ENCODE measurements around the gene CERS6.

CERS6 gene

GRCh38 chr2:168814939-168815907 lies 359.2 kb downstream of the CERS6 start:
- no peak for DNase-seq

GRCh38 chr2:168816369-168816768 lies 360.3 kb downstream of the CERS6 start:
- no peak for DNase-seq

DNA sequence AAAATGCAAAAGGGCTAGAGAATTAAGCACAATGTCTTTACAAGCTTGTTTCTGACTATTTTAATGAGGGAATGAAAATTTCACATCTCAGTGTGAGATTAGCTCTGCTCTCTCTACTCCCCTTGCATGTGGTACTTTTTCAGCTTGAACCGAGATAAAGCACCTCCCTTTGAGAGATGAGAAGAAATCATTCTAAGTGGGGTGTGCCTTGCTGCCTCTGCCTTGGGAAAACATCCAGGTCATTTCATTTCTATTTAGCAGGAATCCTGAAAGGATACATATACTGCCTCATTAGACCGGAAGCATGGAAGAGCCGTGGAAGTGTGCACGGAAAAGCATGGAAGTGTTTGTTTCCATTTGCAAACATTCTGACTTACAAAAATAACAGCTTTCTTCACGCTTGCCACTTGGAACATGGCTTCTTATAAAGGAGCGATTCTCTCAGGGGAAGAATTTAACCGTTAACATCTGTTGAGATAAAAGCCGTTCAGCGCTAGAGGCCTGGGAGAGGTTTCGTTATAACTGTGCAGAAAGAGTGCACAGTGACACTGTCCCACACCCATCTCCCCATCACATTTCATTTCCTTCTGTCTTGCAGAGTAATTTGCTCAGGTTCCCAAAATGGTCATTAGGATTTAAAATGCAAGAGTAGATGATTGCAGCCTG lies 363.1 kb downstream of the CERS6 start:
- no peak for DNase-seq

GRCh38 chr2:168819829-168820489 lies 363.9 kb downstream of the CERS6 start:
- no peak for DNase-seq

DNA sequence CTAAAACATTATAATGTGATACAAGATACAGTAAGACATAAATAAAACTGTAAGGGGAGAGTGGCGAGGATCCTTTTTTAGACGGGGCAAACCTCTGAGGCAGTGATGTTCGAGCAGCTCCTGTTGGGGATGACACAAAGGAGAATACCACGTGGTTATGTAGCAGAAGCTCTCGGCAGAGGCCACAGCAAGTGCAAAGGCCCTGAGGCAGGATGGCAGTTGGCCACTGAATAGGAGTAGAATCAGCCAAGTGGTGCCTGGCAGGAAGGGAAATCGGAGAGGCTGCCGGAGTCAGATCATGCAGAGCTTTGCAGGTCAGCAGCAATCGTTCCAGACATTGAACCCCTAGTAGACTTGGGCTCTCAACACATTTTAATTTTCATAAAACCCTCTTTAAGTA lies 365.5 kb downstream of the CERS6 start:
- DNase-seq = no peak

- DNase-seq = no peak
Measured at GRCh38 chr2:168821992-168822391, 365.9 kb downstream of the CERS6 start.
